ENCODE measurements around the gene DNAL4.

DNA sequence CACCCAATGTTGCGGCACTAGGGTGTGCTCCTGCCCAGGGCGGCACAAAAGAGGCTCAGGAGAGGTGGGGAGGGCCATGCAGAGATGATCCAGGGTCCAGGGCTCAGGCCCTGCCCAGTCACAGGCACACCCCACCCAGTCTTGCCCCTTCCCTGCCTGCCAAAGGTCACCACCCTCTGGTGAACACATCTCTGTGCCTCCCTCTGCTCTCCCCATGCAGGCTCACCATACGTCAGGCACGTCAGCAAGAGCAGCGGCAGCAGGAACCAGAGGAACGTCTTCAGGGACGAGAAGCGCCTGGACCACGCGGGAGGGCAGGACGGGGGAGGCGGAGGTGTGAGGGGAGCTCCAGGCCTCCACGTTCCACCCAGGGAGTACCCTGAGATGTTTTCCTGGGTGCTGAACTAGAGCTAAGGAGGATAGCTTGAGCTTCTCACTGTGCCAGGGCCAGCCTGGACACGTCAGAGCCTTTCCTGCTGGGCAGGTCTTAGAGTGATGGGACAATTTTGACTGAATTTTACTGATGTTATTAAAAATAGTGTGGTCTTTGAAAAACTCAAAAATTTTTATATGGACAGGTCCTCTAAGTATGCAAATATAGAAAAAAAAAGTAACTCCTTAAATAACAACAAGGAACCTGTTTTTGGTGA lies 45.3 kb downstream of the DNAL4 start:
- TF ChIP-seq CTCF (IDR thresholded peaks at IDR 0.05) (no peak), POLR2A (IDR thresholded peaks at IDR 0.05) (no peak)
